ENCODE results near the gene MOSMO.

GRCh38 chr16:21986692-21987246, 21.1 kb upstream of the MOSMO start:
- TF ChIP-seq CTCF (conservative IDR thresholded peaks at IDR 0.05; ENCODE audit: low read depth, low read length) = no peak
- no peak for TF ChIP-seq EZH2 (IDR thresholded peaks at IDR 0.05; ENCODE audit: low read length, unreplicated experiment)
- no peak for TF ChIP-seq EZH2phosphoT487 (IDR thresholded peaks at IDR 0.05; ENCODE audit: borderline replicate concordance, low read length)
